ENCODE data around the gene KCNV2. TPM values are rescaled to one million over a fixed set of nuclear protein-coding genes. Genes with fewer than 3 reads are reported as not detected.
A peak's percentile ranks its signal among the peaks of the same experiment; 100 is the strongest.

The KCNV2 gene
- total RNA-seq, 3 donors from 2014 or later: not detected

DNA sequence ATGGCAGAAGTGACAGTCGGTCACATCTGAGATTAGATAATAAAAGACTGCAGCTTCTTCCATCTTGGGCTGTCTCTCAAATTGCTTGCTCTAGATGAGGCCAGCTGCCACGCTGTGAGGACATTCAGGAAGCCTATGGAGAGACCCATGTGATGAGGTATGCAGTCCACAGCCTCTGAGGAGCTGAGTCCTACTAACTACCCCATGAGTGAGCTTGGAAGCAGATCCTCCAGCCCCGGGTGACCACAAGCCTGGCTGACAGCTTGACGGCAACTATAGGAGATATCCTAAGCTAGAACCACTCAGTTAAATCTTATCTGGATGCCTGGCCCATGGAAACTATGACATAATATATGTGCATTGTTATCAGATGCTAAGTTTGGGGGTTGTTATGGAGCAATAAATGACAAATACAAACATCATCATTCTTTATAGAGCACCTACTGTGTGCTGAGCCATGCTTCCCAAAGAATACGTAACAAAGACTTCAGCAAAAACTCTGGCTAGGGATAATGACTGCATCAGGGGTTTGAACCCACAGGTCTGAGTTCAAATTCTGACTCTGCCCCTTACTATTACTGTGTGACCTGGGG is 26.7 kb downstream of the KCNV2 start:
- TF ChIP-seq, protein P1, sequence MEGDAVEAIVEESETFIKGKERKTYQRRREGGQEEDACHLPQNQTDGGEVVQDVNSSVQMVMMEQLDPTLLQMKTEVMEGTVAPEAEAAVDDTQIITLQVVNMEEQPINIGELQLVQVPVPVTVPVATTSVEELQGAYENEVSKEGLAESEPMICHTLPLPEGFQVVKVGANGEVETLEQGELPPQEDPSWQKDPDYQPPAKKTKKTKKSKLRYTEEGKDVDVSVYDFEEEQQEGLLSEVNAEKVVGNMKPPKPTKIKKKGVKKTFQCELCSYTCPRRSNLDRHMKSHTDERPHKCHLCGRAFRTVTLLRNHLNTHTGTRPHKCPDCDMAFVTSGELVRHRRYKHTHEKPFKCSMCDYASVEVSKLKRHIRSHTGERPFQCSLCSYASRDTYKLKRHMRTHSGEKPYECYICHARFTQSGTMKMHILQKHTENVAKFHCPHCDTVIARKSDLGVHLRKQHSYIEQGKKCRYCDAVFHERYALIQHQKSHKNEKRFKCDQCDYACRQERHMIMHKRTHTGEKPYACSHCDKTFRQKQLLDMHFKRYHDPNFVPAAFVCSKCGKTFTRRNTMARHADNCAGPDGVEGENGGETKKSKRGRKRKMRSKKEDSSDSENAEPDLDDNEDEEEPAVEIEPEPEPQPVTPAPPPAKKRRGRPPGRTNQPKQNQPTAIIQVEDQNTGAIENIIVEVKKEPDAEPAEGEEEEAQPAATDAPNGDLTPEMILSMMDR (IDR thresholded peaks at IDR 0.05): no peak
- no peak for ATAC-seq
- no peaks in the 10 kb centered on the region for H3K9me3 ChIP-seq
- DNase-seq: no peak
- H3K36me3 ChIP-seq (ENCODE audit: low read depth): no peaks in the 10 kb centered on the region
- intact Hi-C loops (cut with DNase I, micrococcal nuclease): no loop called here
- H3K4me1 ChIP-seq (ENCODE audit: low read depth): no peaks in the 10 kb centered on the region
- H3K4me3 ChIP-seq: no peak overlapping the region

DNA sequence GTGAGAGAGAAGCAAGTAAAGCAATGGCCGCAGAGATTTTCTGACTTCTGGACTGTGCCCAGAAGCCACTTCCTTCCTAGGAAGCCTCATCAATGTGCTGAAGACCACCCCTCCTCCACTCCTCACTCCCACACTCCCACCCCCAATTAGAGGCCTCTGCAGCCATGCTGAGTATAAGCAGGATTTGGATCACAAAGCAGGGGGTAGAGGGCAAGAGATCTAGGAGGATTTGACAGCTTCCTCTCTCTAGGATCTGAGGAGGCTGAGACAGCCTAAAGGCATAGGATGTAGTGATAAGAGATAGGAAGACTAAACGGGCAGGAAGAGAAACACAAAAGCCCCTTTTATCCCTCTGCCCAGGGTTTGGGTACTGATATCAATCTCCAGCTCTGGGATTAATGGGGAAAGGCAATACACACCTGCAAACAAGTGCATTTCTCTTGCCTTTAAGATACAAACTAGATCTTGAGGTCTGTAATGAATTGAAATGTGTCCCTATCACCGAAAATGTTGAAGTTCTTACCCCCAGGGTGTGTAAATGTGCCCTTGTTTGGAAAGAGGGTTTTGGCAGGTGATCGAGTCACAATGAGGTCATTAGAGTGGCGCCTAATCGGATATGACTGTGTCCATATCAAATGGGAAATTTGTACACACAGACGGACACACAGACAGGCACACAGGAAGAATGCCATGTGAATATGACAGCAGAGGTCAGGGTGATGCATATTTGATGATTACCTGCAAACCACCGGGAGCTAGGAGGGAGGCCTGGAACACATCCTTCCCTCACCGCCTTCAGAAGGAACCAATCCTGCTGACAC is 28.5 kb downstream of the KCNV2 start:
- intact Hi-C loops (cut with DNase I, micrococcal nuclease): no loop called here
- TF ChIP-seq, protein P1 (IDR thresholded peaks at IDR 0.05): no peak
- Histone ChIP-seq H3K9me3 (no peaks in the 10 kb centered on the region), H3K4me1 (ENCODE audit: low read depth) (no peaks in the 10 kb centered on the region), H3K4me3 (no peak overlapping the region), H3K36me3 (ENCODE audit: low read depth) (no peaks in the 10 kb centered on the region)
- ATAC-seq: no peak
- no peak for DNase-seq

DNA sequence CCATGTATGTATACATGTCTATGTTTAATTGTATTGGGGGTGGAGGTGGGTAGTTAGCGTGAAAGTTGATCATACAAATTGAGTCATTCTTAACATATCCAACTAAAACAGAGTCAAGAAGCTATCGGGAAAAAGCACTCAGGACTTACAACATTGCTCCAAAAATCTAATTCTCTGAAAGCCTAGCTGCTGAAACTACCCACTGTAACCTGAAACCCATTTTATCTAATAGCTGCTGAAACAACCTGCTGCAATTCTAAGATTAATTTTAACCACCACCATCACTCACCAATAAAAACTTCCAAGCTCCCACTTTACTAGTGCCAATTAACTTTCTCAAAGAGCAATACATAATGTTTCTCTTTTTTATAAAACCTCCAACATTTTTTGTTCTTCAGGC is 32.2 kb downstream of the KCNV2 start:
- DNase-seq (no peak), ATAC-seq (no peak)
- Histone ChIP-seq H3K4me1 (ENCODE audit: low read depth) (no peaks in the 10 kb centered on the region), H3K36me3 (ENCODE audit: low read depth) (no peaks in the 10 kb centered on the region), H3K9me3 (no peaks in the 10 kb centered on the region), H3K4me3 (no peak overlapping the region)
- intact Hi-C loops (cut with DNase I, micrococcal nuclease): no loop called here
- TF ChIP-seq, protein P1 (IDR thresholded peaks at IDR 0.05): no peak

DNA sequence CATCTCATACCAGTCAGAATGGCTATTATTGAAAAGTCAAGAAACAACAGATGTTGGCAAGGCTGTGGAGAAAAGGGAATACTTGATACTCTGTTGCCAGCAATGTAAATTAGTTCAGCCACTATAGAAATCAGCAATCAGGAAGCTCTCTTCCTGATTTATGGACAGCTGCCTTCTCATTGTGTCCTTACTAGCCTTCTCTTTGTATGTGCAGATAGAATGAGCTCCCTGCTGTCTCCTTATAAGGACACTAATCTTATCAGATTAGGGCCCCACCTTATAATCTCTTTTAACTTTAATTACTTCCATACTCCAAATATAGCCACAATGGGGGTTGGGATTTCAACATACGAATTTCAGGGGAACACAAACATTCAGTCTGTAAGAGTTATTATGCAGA is 38.0 kb downstream of the KCNV2 start:
- Histone ChIP-seq H3K36me3 (ENCODE audit: low read depth) (no peaks in the 10 kb centered on the region), H3K4me3 (no peak overlapping the region), H3K4me1 (ENCODE audit: low read depth) (no peaks in the 10 kb centered on the region), H3K9me3 (no peaks in the 10 kb centered on the region)
- intact Hi-C loops (cut with DNase I, micrococcal nuclease): no loop called here
- no peak for DNase-seq
- peak; percentile 42 for ATAC-seq
- TF ChIP-seq, protein P1 (IDR thresholded peaks at IDR 0.05): no peak

DNA sequence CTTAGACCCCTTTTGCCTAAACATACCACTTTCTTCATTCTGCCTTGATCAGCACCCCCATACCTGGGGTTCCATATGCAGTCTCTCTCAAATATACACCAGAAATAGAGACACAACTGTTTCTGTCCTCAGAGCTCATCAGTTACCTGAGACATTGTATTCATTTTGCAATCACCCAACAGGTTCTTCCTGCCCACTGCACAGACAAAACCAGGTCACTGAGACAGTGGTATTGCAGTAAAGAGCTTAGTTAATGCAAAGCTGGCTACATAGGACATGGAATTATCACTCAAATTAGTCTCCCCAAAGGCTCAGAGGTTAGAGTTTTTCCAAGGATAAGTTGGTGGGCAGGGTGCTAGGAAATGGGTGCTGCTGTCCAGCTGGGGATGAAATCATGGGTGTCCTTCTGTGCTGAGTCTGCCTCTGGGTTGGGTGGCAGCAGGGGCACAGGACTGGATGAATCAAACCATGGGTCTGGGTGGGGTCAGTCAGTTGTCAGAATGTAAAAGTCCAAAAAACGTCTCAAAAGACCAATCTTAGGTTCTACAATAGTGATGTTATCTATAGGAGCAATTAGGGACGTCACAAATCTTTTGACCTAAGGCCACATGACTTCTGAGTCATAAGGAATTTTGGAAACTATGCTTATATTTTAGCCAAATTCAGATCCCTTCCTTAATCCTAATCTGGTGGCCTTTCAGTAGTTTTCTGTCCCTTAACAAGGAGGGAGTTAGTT is 41.0 kb downstream of the KCNV2 start:
- TF ChIP-seq, protein P1 (IDR thresholded peaks at IDR 0.05): no peak
- no peaks in the 10 kb centered on the region for H3K36me3 ChIP-seq (ENCODE audit: low read depth)
- H3K4me3 ChIP-seq: no peak overlapping the region
- H3K4me1 ChIP-seq (ENCODE audit: low read depth): no peaks in the 10 kb centered on the region
- no peak for DNase-seq
- no peak for ATAC-seq
- H3K9me3 ChIP-seq: no peaks in the 10 kb centered on the region
- intact Hi-C loops (cut with DNase I, micrococcal nuclease): no loop called here

Data from mucosa of descending colon (tissue), 3 donors.